DMS114 treated with DMSO at 0.1 percent for 48 hours (cell line): ENCODE data around the gene TERT.
A peak's percentile ranks its signal among the peaks of the same experiment; 100 is the strongest.

Source experiments
- DNase-seq: peaks from one replicate; lab custom pipeline; 2025; ENCODE audit not compliant: unreplicated experiment; lab: John Stamatoyannopoulos, UW

The TERT gene

DNA sequence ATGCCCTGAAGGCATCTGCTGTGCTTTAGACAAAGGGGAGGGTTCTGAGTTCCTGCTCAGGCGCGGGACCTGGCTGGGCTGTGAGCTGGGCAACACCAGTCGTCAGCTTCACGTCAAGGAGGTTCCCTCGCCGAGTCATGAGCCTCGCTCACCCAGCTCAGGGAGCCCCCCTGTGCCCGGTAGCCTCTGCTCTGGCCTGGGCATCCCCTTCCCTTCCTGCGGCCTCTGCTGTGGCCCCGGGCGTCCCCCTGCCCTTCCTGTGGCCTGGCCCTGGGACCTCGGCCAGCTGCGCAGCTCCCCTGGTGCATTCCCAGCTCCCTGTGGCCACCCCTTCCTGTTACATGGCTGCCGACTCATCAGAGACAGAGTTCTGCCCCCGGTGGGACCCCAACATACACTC, 29.8 kb downstream of the TERT start:
- no peak for DNase-seq

DNA sequence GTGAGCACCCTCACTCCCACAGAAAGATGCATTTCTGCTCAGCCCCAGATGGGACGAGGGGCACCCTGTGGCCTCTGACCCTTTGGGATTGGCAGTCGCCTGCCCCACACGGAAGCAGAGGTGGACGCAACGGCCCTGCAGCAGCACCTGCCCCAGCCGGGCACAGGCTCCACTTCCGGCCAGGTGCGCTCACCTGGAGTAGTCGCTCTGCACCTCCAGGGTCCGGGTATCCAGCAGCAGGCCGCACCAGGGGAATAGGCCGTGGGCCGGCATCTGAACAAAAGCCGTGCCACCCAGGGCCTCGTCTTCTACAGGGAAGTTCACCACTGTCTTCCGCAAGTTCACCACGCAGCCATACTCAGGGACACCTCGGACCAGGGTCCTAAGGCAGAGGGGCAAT, 30.7 kb downstream of the TERT start:
- DNase-seq, result no peak

GRCh38 chr5:1262381-1262780, 32.5 kb downstream of the TERT start:
- no peak for DNase-seq

DNA sequence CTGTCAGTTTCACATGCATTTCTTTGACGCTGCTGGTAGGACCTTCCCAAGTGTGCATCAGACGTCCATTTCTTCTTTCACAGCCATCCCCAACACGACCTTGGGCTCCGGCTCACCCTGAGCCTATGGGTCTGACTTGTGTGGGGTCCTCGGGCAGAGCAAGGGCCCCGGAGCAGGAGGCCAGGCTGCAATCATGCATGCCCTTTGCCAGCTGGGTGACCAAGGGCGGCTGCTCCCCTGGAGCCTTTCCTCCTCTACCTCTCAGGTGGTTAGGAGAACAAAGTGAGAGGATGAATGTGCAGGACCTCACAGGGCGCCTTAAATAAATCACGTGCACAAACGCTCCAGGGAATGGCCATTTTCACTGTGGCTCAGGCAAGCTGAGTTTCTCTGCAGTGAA, 33.2 kb downstream of the TERT start:
- DNase-seq, result no peak

DNA sequence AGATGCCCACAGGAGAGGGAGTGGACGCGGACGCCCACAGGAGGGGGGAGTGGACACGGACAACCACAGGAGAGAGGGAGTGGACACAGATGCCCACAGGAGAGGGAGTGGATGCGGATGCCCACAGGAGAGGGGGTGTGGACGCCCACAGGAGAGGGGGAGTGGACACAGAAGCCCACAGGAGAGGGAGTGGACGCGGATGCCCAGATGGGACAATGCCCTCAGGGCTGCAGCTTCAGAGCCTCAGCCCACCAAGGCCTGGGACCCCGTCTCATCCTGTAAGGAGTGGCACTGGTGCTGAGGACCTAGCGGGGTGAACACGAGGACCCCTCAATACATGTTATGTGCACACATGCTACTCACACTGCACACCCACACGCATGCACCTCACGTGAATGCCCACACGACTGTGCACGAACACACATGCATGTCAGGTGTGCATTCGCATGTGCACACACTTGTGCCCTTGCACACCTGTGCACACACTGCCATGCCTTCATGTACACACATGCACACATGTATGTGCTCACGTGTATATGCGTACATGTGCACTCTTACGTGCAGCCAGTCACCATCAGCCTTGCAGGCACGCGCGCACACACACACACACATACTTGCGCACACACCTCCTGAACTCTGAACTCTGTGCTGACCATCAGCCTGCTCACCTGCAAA, 34.9 kb downstream of the TERT start:
- no peak for DNase-seq

- DNase-seq, result no peak
Observed at GRCh38 chr5:1257841-1258240, 37.0 kb downstream of the TERT start.

DNA sequence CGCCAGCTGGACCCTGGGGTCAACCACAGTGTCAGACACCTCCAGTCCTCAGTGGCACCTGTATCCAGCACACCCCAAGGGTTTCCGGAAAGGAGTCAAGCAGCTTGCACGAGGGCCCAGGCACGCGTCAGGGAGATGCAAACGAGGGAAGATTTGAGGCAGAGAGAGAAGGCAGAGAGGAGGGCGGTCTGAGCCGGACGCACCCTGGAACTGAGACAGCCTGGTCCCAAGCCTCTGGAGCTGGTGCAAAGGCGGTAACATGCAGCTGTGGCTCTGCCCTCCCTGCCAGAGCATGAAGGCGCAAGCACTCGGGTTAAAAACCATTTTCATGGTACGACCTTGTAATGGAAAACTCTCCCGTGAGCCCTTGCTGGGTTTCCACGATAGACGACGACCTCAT, 37.5 kb downstream of the TERT start:
- no peak for DNase-seq

- no peak for DNase-seq
Observed at GRCh38 chr5:1256776-1257175, 38.1 kb downstream of the TERT start.

- DNase-seq, result no peak
Observed at GRCh38 chr5:1255081-1255561, 39.7 kb downstream of the TERT start.

GRCh38 chr5:1254196-1254595, 40.7 kb downstream of the TERT start:
- DNase-seq, result no peak

GRCh38 chr5:1253456-1254105, 41.3 kb downstream of the TERT start:
- no peak for DNase-seq

- DNase-seq, result no peak
Observed at GRCh38 chr5:1252681-1253080, 42.2 kb downstream of the TERT start.

DNA sequence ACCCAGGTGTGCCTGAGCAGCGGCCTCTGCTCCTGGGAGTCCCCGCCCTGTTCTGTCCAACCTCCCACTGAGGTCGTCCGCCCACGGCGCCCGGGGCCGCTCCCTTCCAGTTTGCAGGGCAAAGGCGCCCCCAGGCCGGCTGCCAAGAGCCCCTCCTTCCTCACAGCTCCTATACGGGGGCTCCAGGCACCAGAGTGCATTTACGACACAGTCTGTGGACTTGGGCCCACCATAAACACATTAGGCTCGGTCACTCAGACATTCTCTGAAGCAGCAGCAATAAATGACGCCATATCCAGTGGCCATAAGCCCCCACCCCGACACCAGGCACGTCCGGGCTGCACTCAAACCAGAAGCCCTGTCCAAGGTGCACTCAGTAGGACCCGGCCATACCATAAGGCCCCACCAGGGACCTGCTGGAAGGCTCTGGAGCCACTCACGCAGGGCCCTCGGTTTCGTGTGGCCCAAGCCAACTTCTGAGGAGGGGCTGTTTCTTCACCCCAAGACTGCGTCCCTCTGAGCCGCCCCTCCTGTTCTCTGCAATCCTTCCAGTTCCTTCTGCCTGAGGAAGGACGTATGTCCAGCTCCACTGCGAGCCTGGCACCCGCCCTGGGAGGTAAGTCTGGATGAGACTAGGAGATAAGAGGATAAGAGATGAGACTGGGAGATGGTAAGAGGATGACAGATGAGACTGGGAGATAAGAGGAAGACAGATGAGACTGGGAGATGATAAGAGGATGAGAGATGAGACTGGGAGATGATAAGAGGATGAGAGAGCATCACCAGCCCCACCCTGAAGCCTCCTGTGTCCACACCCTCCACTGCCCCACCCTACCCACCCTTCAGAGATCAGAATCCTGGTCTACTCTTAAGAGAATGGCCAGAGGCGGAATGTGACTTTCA, 42.9 kb downstream of the TERT start:
- no peak for DNase-seq

DNA sequence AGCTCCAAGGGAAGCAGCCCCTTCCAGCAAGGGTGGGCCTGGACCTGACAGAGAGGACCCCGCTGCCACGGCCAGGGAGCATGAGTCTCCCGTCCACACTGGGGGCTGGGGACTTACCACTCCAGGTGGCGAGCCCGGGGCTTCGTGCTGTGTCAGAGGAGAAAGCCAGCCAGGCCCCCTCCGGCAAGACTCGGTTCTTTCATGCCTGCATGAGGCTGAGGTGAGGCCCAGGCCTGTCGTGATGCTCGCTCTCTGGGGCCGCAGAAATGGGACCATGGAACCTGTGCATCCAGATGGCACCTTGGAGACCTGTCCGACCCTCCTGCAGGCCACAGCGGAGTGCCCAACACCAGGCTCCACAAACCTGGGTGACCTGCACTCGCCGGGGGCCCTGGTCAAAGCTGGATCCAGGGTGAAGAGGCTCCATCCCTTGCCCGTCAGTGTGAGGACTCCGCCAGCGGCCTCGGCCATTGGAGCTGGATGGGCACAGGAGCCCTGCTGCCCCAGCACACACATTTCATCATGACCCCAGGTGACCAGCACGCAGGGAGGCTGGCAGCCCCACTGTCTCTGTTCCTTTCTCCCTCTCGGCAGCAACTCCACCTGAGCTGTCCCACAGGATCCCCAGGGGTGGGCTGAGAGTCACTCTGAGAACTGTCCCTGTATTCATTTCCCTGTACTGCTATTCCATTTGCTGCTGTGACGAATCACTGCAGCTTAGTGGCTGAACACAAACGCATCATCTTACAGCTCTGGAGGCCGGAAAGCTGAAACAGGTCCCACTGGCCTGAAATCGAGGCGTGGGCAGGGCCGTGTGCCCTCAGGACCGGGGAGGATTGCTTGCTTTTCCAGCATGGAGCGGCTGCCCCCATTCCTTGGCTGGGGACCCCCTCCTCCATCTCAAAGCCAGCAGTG, 45.2 kb downstream of the TERT start:
- no peak for DNase-seq

- DNase-seq, result no peak
Observed at GRCh38 chr5:1247811-1248210, 47.1 kb downstream of the TERT start.

GRCh38 chr5:1246711-1247431, 48.0 kb downstream of the TERT start:
- no peak for DNase-seq

DNA sequence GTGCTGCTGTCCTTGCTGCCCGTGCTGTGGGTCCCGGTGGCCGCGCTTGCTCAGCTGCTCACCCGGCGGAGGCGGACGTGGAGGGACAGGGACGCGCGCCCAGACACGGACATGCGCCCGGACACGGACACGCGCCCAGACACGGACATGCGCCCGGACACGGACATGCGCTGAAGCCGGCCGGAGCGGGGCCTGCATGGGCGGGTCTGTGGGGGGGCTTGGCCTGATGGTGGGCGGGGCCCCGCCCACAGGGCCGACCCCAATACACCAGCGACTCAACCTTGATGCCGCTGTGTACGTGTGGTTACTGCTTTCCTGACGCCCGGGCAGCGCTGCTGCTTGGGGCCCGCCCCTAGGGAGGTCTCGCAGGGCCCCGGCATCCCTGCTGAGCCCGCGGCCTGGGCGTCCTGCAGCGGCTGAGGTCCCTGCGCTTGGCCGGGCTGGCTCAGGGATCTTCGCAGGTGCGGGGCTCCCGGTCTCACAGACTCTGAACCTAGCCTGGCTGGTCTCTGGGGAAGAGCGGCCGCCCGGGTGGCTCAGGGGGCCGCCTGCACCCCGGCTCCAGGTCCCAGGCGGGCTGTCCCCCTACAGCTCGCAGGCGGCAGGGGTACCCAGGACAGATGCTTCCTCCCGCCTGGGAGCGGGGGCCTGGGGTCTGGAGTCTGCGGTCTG, 48.8 kb downstream of the TERT start:
- peak; percentile 7 for DNase-seq

- peak; percentile 6 for DNase-seq
Observed at GRCh38 chr5:1244976-1245375, 49.9 kb downstream of the TERT start.

- no peak for DNase-seq
Observed at GRCh38 chr5:1244255-1244654, 50.6 kb downstream of the TERT start.
